GM18951 (cell line): ENCODE measurements around the gene ADCY4.
"Not testable (repeated sequence)": the region's sequence is repeated elsewhere in the genome, so short reads cannot be mapped to it uniquely, and the experiment has no call there.

Experiments
- POLR2A ChIP-seq: IDR thresholded peaks from 4 replicates; pipeline ENCODE4 v1.6.1; 2011; ENCODE audit warnings: mild to moderate bottlenecking; ENCODE audit not compliant: insufficient read length, insufficient read depth; ENCODE audit errors: extremely low read depth
- in situ Hi-C: fragments of 300-500 bp; cut with MboI; formaldehyde crosslinking; loops from one replicate; pipeline ENCODE4 v1.12.0; 2022; ENCODE audit warnings: low sequenced_read_pairs, mixed read lengths, inconsistent platforms; ENCODE audit not compliant: unreplicated experiment

Gene ADCY4

DNA sequence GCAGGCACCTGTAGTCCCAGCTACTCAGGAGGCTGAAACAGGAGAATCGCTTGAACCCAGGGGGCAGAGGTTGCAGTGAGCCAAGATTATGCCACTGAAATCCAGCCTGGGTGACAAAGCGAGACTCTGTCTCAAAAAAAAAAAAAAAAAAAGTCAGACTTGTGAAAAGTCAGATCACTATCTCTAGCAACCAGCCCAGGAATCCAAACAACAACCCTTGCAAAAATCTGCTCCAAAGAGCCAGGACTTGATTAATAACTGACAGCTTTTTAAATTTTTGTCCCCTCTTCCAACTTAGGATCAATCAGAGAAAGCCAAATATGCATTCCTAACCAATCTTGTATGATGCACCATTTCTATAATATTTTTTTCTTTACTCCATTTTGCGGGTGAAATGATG lies 25.4 kb upstream of the ADCY4 start:
- in situ Hi-C loops = no loop called here
- TF ChIP-seq POLR2A = no peak

DNA sequence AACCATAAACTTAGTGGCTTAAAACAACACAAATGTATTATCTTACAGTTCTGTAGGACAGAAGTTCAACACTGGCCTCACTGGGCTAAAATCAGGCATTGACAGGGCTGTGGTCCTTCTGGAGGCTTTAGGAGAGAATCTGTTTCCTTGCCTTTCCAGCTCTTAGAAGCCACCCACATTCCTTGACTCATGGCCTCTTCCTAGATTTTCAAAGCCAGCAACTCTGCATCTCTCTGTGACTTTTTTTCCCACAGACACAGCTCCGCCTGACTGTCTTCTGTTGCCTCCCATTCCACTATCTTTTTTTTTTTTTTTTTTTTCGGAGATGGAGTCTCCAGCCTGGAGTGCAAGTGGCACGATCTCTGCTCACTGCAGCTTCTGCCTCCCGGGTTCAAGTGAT lies 21.3 kb upstream of the ADCY4 start:
- in situ Hi-C loops = no loop called here
- no peak for TF ChIP-seq POLR2A

DNA sequence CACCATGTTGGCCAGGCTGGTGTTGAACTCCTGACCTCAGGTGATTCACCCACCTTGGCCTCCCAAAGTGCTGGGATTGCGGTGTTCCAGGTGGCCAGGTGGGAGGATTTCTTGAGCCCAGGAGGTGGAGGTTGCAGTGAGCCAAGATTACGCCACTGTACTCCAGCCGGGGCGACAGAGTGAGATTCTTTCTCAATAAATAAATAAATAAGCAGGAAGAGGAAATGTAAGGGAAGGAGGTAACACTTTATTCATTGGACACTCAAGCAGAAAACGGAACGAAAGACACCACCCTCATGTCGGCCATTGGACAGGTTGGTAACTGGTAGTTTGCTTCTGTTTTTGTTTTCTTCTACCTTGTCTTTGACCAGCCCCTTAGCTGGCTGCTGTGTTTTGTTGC lies 20.1 kb upstream of the ADCY4 start:
- in situ Hi-C loops = no loop called here
- no peak for TF ChIP-seq POLR2A

DNA sequence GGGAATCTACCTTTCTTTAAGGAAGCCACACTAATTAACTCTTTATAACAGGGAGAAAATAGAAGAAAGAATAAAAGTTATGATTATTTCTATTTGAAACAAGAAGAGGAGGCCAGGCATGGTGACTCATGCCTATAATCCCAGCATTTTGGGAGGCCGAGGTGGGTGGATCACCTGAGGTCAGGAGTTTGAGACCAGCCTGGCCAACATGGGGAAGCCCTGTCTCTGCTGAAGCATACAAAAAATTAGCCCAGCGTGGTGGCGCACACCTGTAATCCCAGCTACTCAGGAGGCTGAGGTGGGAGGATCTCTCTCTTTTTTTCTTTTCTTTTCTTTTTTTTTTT lies 19.6 kb upstream of the ADCY4 start:
- in situ Hi-C loops = not testable (repeated sequence)

DNA sequence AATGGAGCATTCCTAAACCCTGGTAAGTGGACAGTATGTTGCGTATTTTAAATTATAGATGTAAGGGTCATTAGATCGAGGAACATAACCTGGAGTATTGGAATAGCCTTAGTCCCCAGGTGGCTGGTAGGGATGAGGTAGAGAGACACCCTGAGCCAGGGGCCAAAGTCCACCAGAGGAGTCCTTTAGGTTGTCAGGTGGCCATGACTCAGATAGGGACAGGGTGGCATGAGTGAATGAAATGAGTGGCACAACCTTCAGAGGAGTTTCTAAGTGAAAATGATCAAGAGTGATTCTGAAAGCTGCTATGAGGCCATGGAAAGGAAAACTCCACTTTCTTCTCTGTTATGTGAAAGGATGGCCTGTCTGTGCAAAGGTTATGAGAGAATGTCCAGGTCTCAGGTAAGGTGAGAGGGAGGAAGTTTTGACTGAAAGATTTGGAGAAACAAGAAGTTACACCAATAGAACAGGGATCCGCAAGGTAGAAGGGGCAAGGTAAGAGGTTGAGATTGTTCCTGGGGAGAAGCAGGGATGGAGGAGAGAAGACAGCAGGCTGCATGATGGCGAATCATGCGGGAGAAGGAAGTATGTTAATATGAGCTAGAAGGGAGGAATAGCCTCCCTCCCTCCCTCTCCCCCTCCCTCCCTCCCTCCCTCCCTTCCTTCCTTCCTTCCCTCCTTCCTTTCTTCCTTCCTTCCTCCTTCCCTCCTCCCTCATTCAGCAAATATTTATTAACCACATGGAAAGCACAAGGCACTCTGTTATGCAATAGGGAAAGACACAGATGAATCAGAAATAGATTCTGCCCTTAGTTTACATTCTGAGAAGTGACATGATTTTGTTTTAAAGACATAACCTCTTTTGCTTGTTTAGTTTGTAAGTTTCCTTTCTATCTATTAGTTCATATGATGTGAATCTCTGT lies 18.9 kb upstream of the ADCY4 start:
- TF ChIP-seq POLR2A = no peak
- in situ Hi-C loops = no loop called here

DNA sequence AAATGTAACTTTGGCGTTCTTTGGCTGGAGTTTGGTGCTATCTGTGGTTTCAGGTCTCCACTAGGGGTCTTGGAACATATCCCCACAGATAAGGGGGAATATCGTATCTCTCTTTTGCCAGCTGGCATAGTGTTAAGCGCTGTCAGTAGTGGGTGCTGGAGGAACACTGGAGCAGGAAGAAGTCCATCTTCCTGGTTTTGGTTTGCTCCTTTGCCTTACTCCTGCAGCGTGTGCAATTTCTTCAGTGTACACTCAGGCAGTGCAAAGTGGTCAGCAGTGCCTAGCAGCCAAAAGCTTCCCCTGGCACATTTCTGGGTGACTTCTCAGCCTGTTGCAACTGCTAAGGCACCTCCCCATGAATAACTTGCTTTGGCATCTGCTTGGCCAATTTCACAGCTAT lies 16.6 kb upstream of the ADCY4 start:
- in situ Hi-C loops = no loop called here
- TF ChIP-seq POLR2A = no peak

DNA sequence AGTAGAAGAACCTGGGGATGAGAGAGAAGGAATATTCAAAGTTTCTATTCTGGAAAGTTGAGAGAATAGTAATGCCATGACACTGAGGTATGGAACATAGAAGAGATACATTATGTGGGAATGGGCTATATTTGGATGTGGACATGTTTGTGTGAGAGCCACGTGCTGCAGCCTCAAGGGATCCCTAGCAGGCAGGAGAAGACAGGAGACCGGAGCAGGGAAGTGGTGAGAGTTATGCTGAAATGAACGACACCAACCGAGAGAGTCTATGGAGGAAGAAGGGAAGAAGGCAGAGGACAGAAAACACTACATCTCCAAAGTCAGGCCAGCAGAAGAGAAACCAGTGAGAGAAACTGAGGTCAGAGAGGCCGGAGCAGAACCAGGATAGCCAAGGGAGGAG lies 14.9 kb upstream of the ADCY4 start:
- TF ChIP-seq POLR2A = no peak
- in situ Hi-C loops = no loop called here

GRCh38 chr14:24348186-24348585 lies 13.3 kb upstream of the ADCY4 start:
- TF ChIP-seq POLR2A = no peak
- in situ Hi-C loops = no loop called here

DNA sequence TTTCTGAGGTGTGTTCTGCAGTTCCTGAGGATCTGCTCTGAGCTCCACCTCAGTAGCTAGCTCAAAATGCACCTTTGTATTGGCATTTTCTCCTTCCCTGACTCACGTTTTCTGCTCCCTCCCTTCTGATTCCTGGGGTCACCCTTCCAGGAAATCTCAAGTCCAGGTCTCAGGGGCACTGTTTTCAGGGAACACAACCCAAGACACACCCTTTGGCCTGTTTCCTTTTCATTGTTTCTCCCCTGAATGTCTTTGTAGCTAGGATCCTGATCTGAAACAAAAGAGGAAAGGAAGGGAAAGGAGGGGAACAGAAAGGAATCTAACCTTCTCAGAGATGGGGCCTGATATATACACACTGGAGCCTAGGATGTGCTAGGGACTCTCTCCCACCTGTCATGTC lies 12.3 kb upstream of the ADCY4 start:
- TF ChIP-seq POLR2A = no peak
- in situ Hi-C loops = no loop called here

DNA sequence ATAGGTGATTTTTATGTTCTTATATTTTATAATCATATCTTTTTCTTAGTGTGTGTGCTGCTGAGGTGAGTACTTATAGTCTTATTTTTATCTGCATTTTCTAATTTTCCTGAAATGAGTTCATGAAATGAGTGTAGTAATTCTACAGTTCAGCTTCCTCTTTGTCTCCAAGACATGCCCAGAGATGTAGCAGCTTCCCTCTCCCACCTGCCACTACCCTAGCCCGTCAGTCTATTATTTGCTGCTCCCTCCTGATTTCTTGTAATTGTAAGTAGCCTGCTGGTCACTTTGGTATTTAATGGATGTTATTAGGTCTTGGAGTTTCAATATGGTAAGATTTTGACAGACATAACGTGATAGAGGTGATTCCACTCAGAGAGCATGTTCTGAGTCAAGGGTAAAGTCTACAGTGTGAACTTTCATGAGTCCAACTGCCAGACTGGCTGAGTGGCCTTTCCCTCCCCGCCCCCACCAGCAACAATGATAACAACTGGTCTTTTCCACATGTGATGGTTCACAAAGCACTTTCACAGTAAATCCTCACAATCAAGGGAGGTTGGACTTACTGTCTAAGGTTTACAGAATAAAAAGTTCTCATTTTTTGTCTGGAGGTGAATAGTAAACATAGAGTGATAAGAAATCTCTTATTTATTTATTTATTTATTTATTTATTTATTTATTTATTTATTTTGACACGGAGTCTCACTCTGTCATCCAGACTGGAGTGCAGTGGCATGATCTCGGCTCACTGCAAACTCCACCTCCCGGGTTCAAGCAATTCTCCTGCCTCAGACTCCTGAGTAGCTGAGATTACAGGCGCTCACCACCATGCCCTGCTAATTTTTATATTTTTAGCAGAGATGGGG lies 9.2 kb upstream of the ADCY4 start:
- in situ Hi-C loops = no loop called here
- TF ChIP-seq POLR2A = no peak

- in situ Hi-C loops = no loop called here
- no peak for TF ChIP-seq POLR2A
These were observed 8.0 kb upstream of the ADCY4 start for GRCh38 chr14:24342889-24343288.

GRCh38 chr14:24340606-24341005 lies 5.7 kb upstream of the ADCY4 start:
- in situ Hi-C loops = no loop called here
- TF ChIP-seq POLR2A = no peak

- in situ Hi-C loops = loop anchor here (10.0 kb wide), 1 partner anchor 95 kb away; no protein-coding TSS in a partner anchor
- peak; percentile 71 for TF ChIP-seq POLR2A
These were observed 4.6 kb upstream of the ADCY4 start, which contains the start of gene RIPK3 for GRCh38 chr14:24339284-24340151. Gene RIPK3, minus strand, starts transcription at chr14:24339991. Its CDS starts 165 bp downstream, at chr14:24339826.
